ENCODE results near the gene TRPV2.
"Not testable (repeated sequence)": the region's sequence is repeated elsewhere in the genome, so short reads cannot be mapped to it uniquely, and the experiment has no call there.

TRPV2 gene, protein sequence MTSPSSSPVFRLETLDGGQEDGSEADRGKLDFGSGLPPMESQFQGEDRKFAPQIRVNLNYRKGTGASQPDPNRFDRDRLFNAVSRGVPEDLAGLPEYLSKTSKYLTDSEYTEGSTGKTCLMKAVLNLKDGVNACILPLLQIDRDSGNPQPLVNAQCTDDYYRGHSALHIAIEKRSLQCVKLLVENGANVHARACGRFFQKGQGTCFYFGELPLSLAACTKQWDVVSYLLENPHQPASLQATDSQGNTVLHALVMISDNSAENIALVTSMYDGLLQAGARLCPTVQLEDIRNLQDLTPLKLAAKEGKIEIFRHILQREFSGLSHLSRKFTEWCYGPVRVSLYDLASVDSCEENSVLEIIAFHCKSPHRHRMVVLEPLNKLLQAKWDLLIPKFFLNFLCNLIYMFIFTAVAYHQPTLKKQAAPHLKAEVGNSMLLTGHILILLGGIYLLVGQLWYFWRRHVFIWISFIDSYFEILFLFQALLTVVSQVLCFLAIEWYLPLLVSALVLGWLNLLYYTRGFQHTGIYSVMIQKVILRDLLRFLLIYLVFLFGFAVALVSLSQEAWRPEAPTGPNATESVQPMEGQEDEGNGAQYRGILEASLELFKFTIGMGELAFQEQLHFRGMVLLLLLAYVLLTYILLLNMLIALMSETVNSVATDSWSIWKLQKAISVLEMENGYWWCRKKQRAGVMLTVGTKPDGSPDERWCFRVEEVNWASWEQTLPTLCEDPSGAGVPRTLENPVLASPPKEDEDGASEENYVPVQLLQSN

DNA sequence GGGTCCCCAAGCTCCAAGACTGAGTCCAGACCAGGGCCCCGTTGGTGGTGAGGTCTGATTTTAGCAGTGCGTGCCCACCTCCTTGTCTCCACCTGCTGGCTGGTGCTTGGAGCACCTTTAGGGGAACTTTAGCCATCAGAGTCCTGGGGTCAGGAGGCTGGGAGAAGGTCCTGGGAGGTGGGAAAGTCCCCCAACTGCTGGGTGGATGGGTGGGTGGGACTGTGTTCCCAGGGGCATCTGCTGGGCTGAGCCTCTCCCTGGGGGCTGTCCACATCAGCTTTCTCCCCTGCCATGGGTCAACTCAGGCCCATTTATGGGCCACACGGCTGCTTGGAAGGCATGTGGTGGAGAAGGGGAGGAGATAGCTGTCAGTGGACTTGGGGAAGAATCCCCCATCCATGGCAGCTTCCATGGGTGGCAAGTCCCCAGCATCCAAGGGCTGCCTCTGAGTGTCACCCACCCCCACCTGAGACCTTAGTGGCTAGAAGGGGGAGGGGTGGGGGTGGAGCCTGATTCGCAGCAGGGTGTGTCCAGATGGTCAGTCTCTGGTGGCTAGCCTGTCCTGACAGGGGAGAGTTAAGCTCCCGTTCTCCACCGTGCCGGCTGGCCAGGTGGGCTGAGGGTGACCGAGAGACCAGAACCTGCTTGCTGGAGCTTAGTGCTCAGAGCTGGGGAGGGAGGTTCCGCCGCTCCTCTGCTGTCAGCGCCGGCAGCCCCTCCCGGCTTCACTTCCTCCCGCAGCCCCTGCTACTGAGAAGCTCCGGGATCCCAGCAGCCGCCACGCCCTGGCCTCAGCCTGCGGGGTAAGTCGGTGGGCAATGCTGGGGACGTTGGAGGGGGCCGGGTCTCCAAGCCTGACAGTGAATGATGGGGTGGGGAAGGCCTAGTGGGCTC lies at the start of gene TRPV2:
Gene TRPV2 (plus strand): TSS at position 541 of the 894 bp plus-strand sequence. CDS start 2,098 bp downstream, outside the sequence.
- no peaks in the 10 kb centered on the region for H3K9me3 ChIP-seq (ENCODE audit: control insufficient read depth, insufficient read depth, low read length)
- no peaks in the 10 kb centered on the region for H3K36me3 ChIP-seq (ENCODE audit: insufficient read depth, low read length)
- peaks cover 23% of the 10 kb centered on the region for H3K4me1 ChIP-seq (ENCODE audit: insufficient read depth, low read length)
- H3K9ac ChIP-seq (ENCODE audit: low read depth, low read length): peak within 1 kb of the TSS; percentile 41; the same call in 1 of the 2 replicates

- Histone ChIP-seq H3K9ac (ENCODE audit: low read depth, low read length) (no peak overlapping the region), H3K9me3 (ENCODE audit: control insufficient read depth, insufficient read depth, low read length) (no peaks in the 10 kb centered on the region), H3K36me3 (ENCODE audit: insufficient read depth, low read length) (no peaks in the 10 kb centered on the region), H3K4me1 (ENCODE audit: insufficient read depth, low read length) (no peaks in the 10 kb centered on the region)
Observed at GRCh38 chr17:16371742-16372141, 43.6 kb upstream of the TRPV2 start.

GRCh38 chr17:16374146-16374938 lies 41.0 kb upstream of the TRPV2 start:
- Histone ChIP-seq H3K36me3 (ENCODE audit: insufficient read depth, low read length) (no peaks in the 10 kb centered on the region), H3K9me3 (ENCODE audit: control insufficient read depth, insufficient read depth, low read length) (no peaks in the 10 kb centered on the region), H3K4me1 (ENCODE audit: insufficient read depth, low read length) (no peaks in the 10 kb centered on the region; the same call in 1 of the 2 replicates), H3K9ac (ENCODE audit: low read depth, low read length) (no peak overlapping the region)

DNA sequence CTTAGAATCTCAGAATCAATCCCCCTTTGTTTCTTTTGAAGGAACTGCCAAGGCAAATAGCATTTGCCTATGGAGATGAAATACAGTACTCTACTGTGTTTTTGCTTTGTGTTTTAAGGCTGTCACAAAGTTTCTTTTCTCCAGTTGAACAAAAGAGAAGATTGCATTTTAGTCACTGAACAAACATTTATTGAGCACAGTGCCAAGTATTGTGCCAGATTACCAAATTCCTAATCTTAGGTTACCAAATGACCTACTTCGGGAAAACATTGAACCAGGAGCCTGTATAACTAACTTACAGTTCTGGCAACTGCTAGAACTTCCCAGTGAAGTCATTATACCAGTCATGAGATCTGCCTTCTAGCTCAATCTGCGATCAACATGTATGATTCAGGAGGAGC lies 37.4 kb upstream of the TRPV2 start:
- Histone ChIP-seq H3K36me3 (ENCODE audit: insufficient read depth, low read length) (no peaks in the 10 kb centered on the region; the same call in 1 of the 2 replicates), H3K9me3 (ENCODE audit: control insufficient read depth, insufficient read depth, low read length) (no peaks in the 10 kb centered on the region), H3K4me1 (ENCODE audit: insufficient read depth, low read length) (no peaks in the 10 kb centered on the region; the same call in 1 of the 2 replicates), H3K9ac (ENCODE audit: low read depth, low read length) (no peak overlapping the region)

DNA sequence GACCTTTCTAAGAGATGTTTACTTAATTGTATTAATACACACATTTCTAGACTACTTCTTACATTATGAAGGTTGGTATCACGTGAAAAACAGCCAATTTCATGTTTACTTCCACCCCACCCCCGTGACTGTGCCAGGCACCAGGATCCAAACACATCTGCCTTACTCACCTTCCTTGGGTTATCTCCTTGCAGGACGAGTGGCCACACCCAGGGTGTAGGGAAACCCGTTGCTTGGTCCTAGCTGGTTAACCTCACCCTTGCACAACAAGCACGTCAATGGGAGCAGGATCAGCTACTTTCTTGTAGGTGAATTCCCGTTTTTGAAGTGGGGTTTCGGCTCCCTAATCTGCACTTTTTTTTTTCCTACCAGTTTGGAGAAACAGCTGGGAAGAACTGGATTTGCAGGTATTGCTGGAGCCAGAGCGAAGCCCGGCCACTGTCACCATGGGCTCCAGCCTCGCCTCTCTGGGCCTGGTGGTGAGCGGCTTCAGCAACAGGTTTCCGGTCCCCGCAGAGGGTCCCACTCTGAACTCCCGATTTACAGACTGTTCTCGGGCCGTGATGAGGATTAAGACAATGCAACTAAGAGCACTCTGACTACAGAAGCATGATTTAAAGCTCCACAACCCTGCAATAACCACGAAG lies 36.6 kb upstream of the TRPV2 start:
- H3K36me3 ChIP-seq (ENCODE audit: insufficient read depth, low read length): peaks cover 3% of the 10 kb centered on the region; the same call in 1 of the 2 replicates
- H3K9me3 ChIP-seq (ENCODE audit: control insufficient read depth, insufficient read depth, low read length): no peaks in the 10 kb centered on the region
- no peak overlapping the region; the same call in 1 of the 2 replicates for H3K9ac ChIP-seq (ENCODE audit: low read depth, low read length)
- H3K4me1 ChIP-seq (ENCODE audit: insufficient read depth, low read length): no peaks in the 10 kb centered on the region; the same call in 1 of the 2 replicates

GRCh38 chr17:16379654-16380053 lies 35.7 kb upstream of the TRPV2 start:
- H3K4me1 ChIP-seq (ENCODE audit: insufficient read depth, low read length): no peaks in the 10 kb centered on the region; the same call in 1 of the 2 replicates
- peaks cover 3% of the 10 kb centered on the region; the same call in 1 of the 2 replicates for H3K36me3 ChIP-seq (ENCODE audit: insufficient read depth, low read length)
- H3K9me3 ChIP-seq (ENCODE audit: control insufficient read depth, insufficient read depth, low read length): no peaks in the 10 kb centered on the region
- H3K9ac ChIP-seq (ENCODE audit: low read depth, low read length): no peak overlapping the region; the same call in 1 of the 2 replicates

- Histone ChIP-seq H3K4me1 (ENCODE audit: insufficient read depth, low read length) (no peaks in the 10 kb centered on the region; the same call in 1 of the 2 replicates), H3K36me3 (ENCODE audit: insufficient read depth, low read length) (peaks cover 3% of the 10 kb centered on the region; the same call in 1 of the 2 replicates), H3K9me3 (ENCODE audit: control insufficient read depth, insufficient read depth, low read length) (no peaks in the 10 kb centered on the region), H3K9ac (ENCODE audit: low read depth, low read length) (peak within 1 kb of the TSS; percentile 99)
Observed at GRCh38 chr17:16380640-16381495, 34.5 kb upstream of the TRPV2 start, which contains the start of gene UBB. TSS of gene UBB (plus strand) at chr17:16381091. CDS start at chr17:16381908, 817 bp downstream.

GRCh38 chr17:16381496-16381820 lies 33.9 kb upstream of the TRPV2 start:
- no peaks in the 10 kb centered on the region; the same call in 1 of the 2 replicates for H3K4me1 ChIP-seq (ENCODE audit: insufficient read depth, low read length)
- H3K36me3 ChIP-seq (ENCODE audit: insufficient read depth, low read length): peaks cover 3% of the 10 kb centered on the region; the same call in 1 of the 2 replicates
- H3K9me3 ChIP-seq (ENCODE audit: control insufficient read depth, insufficient read depth, low read length): no peaks in the 10 kb centered on the region

DNA sequence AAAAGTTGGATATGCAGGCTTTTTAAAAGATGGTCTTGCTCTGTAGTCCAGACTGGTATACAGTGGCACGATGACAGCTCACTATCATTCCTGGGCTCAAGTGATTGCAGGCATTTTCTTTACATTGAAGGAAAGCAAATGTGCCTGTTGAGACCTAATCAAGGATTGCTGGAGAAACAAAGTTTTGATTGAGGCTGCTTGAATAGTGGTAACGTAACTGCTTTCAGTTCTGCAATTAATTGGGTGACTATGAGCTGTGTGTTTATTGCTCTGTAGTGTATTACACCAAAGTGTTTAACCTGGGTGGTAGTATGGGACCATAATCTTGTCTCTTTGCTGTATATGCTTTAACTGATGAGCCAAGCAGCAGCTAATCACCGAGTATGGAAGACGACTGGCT lies 32.2 kb upstream of the TRPV2 start:
- Histone ChIP-seq H3K9me3 (ENCODE audit: control insufficient read depth, insufficient read depth, low read length) (no peaks in the 10 kb centered on the region), H3K9ac (ENCODE audit: low read depth, low read length) (no peak overlapping the region), H3K4me1 (ENCODE audit: insufficient read depth, low read length) (no peaks in the 10 kb centered on the region; the same call in 1 of the 2 replicates), H3K36me3 (ENCODE audit: insufficient read depth, low read length) (peaks cover 3% of the 10 kb centered on the region; the same call in 1 of the 2 replicates)

More at GRCh38 chr17:16381496-16381820, 33.9 kb upstream of the TRPV2 start:
- peak overlapping the region; percentile 99 for H3K9ac ChIP-seq (ENCODE audit: low read depth, low read length)

DNA sequence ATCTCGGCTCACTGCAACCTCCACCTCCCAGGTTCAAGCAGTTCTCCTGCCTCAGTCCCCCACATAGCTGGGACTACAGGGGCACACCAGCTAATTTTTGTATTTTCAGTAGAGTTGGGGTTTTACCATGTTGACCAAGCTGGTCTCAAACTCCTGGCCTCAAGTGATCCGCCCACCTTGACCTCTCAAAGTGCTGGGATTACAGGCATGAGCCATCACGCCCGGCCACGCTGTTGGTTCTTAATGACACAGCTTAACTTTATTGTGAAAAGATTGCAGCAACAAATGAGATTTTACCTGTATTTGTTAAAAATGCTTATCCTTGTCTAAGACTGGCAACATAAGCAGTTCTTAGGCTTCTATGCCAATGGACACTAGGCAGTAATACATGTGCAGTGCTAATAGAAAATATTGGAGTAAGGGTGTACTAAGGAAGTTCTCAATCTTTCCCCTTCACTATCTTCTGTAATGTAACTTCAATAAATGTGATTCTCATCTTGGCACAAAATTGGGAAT lies 31.5 kb upstream of the TRPV2 start:
- Histone ChIP-seq H3K9ac (ENCODE audit: low read depth, low read length) (no peak overlapping the region), H3K9me3 (ENCODE audit: control insufficient read depth, insufficient read depth, low read length) (no peaks in the 10 kb centered on the region), H3K36me3 (ENCODE audit: insufficient read depth, low read length) (peaks cover 3% of the 10 kb centered on the region; the same call in 1 of the 2 replicates), H3K4me1 (ENCODE audit: insufficient read depth, low read length) (no peaks in the 10 kb centered on the region; the same call in 1 of the 2 replicates)

GRCh38 chr17:16384557-16384956 lies 30.8 kb upstream of the TRPV2 start:
- Histone ChIP-seq H3K4me1 (ENCODE audit: insufficient read depth, low read length) (no peaks in the 10 kb centered on the region), H3K9me3 (ENCODE audit: control insufficient read depth, insufficient read depth, low read length) (no peaks in the 10 kb centered on the region), H3K9ac (ENCODE audit: low read depth, low read length) (no peak overlapping the region), H3K36me3 (ENCODE audit: insufficient read depth, low read length) (peaks cover 3% of the 10 kb centered on the region; the same call in 1 of the 2 replicates)

DNA sequence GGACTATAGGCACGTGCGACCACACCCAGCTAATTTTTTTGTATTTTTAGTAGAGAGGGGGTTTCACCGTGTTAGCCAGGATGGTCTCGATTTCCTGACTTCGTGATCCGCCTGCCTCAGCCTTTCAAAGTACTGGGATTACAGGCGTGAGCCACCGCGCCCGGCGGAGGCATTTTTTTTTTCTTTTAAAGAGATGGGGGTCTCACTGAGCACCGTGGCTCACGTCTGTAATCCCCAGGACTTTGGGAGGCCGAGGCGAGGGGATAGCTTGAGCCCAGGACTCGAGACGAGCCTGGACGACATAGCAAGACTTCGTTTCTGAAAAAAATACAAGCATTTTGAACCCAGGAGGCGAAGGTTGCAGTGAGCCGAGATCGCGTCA lies 29.3 kb upstream of the TRPV2 start:
- not testable (repeated sequence) for H3K36me3 ChIP-seq (ENCODE audit: insufficient read depth, low read length); H3K9me3 ChIP-seq (ENCODE audit: control insufficient read depth, insufficient read depth, low read length); H3K4me1 ChIP-seq (ENCODE audit: insufficient read depth, low read length)
- peak overlapping the region; percentile 72; the same call in 1 of the 2 replicates for H3K9ac ChIP-seq (ENCODE audit: low read depth, low read length)
